Daoy (cell line): ENCODE measurements around the gene IKBIP. TPM values are rescaled to one million over a fixed set of nuclear protein-coding genes. Genes with fewer than 3 reads are reported as not detected.
"Not testable (repeated sequence)": the region's sequence is repeated elsewhere in the genome, so short reads cannot be mapped to it uniquely, and the experiment has no call there.

Experiments
- DNase-seq: peaks from one replicate; pipeline ENCODE4 v3.0.0-alpha.2; 2015; ENCODE audit warnings: low read depth
- total RNA-seq: library from RNA; depleted of rRNA; stranded (reverse); fragments of >200 nt; shearing (Covaris generic); gene quantifications from 2 replicates; pipeline ENCODE4 v1.2.3, GENCODE V29; 2014; rRNA removed

IKBIP gene
- total RNA-seq, 1 experiment from 2014 or later, result 55.3 TPM

GRCh38 chr12:98576795-98577194, 67.8 kb downstream of the IKBIP start:
- not testable (repeated sequence) for DNase-seq

- no peak for DNase-seq
Observed at GRCh38 chr12:98575013-98575412, 69.6 kb downstream of the IKBIP start.

Other genes starting within 250 kb of the IKBIP start
- 294 and 355 TPM in 2 replicates for gene TMPO, start 129.2 kb downstream of the IKBIP start, total RNA-seq
- gene SLC25A3, start 51.1 kb downstream of the IKBIP start, total RNA-seq, result 957 and 1,071 TPM in 2 replicates
- gene APAF1, start 502 bp upstream of the IKBIP start, total RNA-seq, result 13.3 and 14.9 TPM in 2 replicates